Ramos (cell line): ENCODE results near the gene C14orf119.
"Not testable (repeated sequence)": the region's sequence is repeated elsewhere in the genome, so short reads cannot be mapped to it uniquely, and the experiment has no call there.

ENCODE experiments used
- in situ Hi-C: fragments of 300-500 bp; cut with MboI; formaldehyde crosslinking; loops from one replicate; pipeline ENCODE4 v1.14.3; 2022; ENCODE audit warnings: low sequenced_read_pairs; ENCODE audit not compliant: unreplicated experiment

Gene C14orf119

GRCh38 chr14:23105348-23105824, 10.1 kb downstream of the C14orf119 start:
- in situ Hi-C loops, result no loop called here

GRCh38 chr14:23106747-23107045, 11.4 kb downstream of the C14orf119 start:
- in situ Hi-C loops, result no loop called here

- in situ Hi-C loops, result not testable (repeated sequence)
Observed at GRCh38 chr14:23107620-23108019, 12.3 kb downstream of the C14orf119 start.

GRCh38 chr14:23108169-23108568, 12.9 kb downstream of the C14orf119 start:
- in situ Hi-C loops, result not testable (repeated sequence)

- in situ Hi-C loops, result no loop called here
Observed at GRCh38 chr14:23109769-23110168, 14.5 kb downstream of the C14orf119 start.

- in situ Hi-C loops, result no loop called here
Observed at GRCh38 chr14:23110579-23111365, 15.5 kb downstream of the C14orf119 start.

- in situ Hi-C loops, result no loop called here
Observed at GRCh38 chr14:23112359-23113178, 17.3 kb downstream of the C14orf119 start.

- in situ Hi-C loops, result no loop called here
Observed at GRCh38 chr14:23113431-23114119, 18.3 kb downstream of the C14orf119 start.

GRCh38 chr14:23114120-23114458, 18.8 kb downstream of the C14orf119 start:
- in situ Hi-C loops, result no loop called here

- in situ Hi-C loops, result no loop called here
Observed at GRCh38 chr14:23114669-23115038, 19.3 kb downstream of the C14orf119 start.

GRCh38 chr14:23115039-23115731, 19.9 kb downstream of the C14orf119 start:
- in situ Hi-C loops, result no loop called here

- in situ Hi-C loops, result no loop called here
Observed at GRCh38 chr14:23115918-23116317, 20.6 kb downstream of the C14orf119 start.

GRCh38 chr14:23117371-23118020, 22.2 kb downstream of the C14orf119 start:
- in situ Hi-C loops, result no loop called here

GRCh38 chr14:23118506-23119362, 23.4 kb downstream of the C14orf119 start, which contains the start of gene CEBPE:
Gene CEBPE, minus strand, starts transcription at chr14:23119255. Its CDS starts 164 bp downstream, at chr14:23119091.
- in situ Hi-C loops, result no loop called here

GRCh38 chr14:23119363-23120327, 24.3 kb downstream of the C14orf119 start:
- in situ Hi-C loops, result no loop called here

- in situ Hi-C loops, result no loop called here
Observed at GRCh38 chr14:23120541-23121251, 25.4 kb downstream of the C14orf119 start.

- in situ Hi-C loops, result no loop called here
Observed at GRCh38 chr14:23121361-23121771, 26.1 kb downstream of the C14orf119 start.
